ENCODE measurements around the gene NGFR. TPM values are rescaled to one million over a fixed set of nuclear protein-coding genes. Genes with fewer than 3 reads are reported as not detected.
"Not testable (repeated sequence)": the region's sequence is repeated elsewhere in the genome, so short reads cannot be mapped to it uniquely, and the experiment has no call there.

Gene NGFR
- polyA plus RNA-seq, 5 donors = 8.1 to 22.2 (median 10.5) TPM

- DNase-seq = no peak
Measured at GRCh38 chr17:49545007-49545660, 50.0 kb downstream of the NGFR start.

- no peak for DNase-seq
Measured at GRCh38 chr17:49545806-49546545, 50.9 kb downstream of the NGFR start.

- DNase-seq = no peak
Measured at GRCh38 chr17:49546546-49547535, 51.7 kb downstream of the NGFR start.

- no peak for DNase-seq
Measured at GRCh38 chr17:49547566-49547965, 52.5 kb downstream of the NGFR start.

- no peak for DNase-seq
Measured at GRCh38 chr17:49548051-49548505, 53.0 kb downstream of the NGFR start.

- DNase-seq = no peak
Measured at GRCh38 chr17:49548506-49549310, 53.6 kb downstream of the NGFR start.

GRCh38 chr17:49549311-49549605 lies 54.2 kb downstream of the NGFR start:
- DNase-seq = no peak

GRCh38 chr17:49549691-49550678 lies 54.9 kb downstream of the NGFR start:
- DNase-seq = no peak

GRCh38 chr17:49550764-49551163 lies 55.7 kb downstream of the NGFR start:
- DNase-seq = not testable (repeated sequence)

GRCh38 chr17:49551221-49552069 lies 56.4 kb downstream of the NGFR start:
- no peak for DNase-seq

GRCh38 chr17:49552070-49552751 lies 57.1 kb downstream of the NGFR start:
- no peak for DNase-seq

- no peak for DNase-seq
Measured at GRCh38 chr17:49553676-49554335, 58.7 kb downstream of the NGFR start.

GRCh38 chr17:49554694-49555494 lies 59.8 kb downstream of the NGFR start:
- DNase-seq = no peak

GRCh38 chr17:49555495-49556222 lies 60.6 kb downstream of the NGFR start:
- DNase-seq = no peak

- peak; percentile 60 to 74 for DNase-seq
Measured at GRCh38 chr17:49556223-49556943, 61.3 kb downstream of the NGFR start.
